ENCODE results near the gene AMMECR1. TPM values are rescaled to one million over a fixed set of nuclear protein-coding genes. Genes with fewer than 3 reads are reported as not detected.
"Not testable (repeated sequence)": the region's sequence is repeated elsewhere in the genome, so short reads cannot be mapped to it uniquely, and the experiment has no call there.

Gene AMMECR1
- total RNA-seq, 1 donor from 2014 or later = 16.0 TPM

- no peak for DNase-seq (ENCODE audit: low read depth)
- H3K4me3 ChIP-seq (ENCODE audit: low read depth, low read length) = no peak overlapping the region
These were observed 76.1 kb downstream of the AMMECR1 start for GRCh38 chrX:110241816-110242215.

DNA sequence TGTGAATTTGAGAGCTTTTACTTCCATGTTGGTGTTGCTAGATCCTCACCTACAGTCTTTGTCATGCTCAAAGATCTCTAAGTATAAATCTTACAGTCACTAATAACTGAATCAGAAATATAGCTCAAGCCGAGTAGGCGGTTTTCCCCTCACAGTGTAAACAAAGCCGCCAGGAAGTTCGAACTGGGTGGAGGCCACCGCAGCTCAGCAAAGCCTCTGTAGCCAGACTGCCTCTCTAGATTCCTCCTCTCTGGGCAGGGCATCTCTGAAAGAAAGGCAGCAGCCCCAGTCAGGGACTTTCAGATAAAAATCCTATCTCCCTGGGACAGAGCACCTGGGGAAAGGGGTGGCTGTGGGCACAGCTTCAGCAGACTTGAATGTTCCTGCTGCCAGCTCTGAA is 79.6 kb downstream of the AMMECR1 start:
- H3K4me3 ChIP-seq (ENCODE audit: low read depth, low read length); H3K27me3 ChIP-seq (ENCODE audit: control insufficient read depth, insufficient read depth, low read length); H3K36me3 ChIP-seq (ENCODE audit: control insufficient read depth, insufficient read depth, low read length); DNase-seq (ENCODE audit: low read depth): not testable (repeated sequence)

More at GRCh38 chrX:110241816-110242215, 76.1 kb downstream of the AMMECR1 start:
- TF ChIP-seq CTCF (IDR thresholded peaks at IDR 0.05; ENCODE audit: insufficient read depth, low read length, poor library complexity, severe bottlenecking) = no peak
- Histone ChIP-seq H3K36me3 (ENCODE audit: control insufficient read depth, insufficient read depth, low read length) (no peaks in the 10 kb centered on the region), H3K27me3 (ENCODE audit: control insufficient read depth, insufficient read depth, low read length) (peaks cover 2% of the 10 kb centered on the region)

GRCh38 chrX:110231485-110231884 is 86.4 kb downstream of the AMMECR1 start:
- not testable (repeated sequence) for H3K36me3 ChIP-seq (ENCODE audit: control insufficient read depth, insufficient read depth, low read length); H3K27me3 ChIP-seq (ENCODE audit: control insufficient read depth, insufficient read depth, low read length); DNase-seq (ENCODE audit: low read depth); H3K4me3 ChIP-seq (ENCODE audit: low read depth, low read length)

DNA sequence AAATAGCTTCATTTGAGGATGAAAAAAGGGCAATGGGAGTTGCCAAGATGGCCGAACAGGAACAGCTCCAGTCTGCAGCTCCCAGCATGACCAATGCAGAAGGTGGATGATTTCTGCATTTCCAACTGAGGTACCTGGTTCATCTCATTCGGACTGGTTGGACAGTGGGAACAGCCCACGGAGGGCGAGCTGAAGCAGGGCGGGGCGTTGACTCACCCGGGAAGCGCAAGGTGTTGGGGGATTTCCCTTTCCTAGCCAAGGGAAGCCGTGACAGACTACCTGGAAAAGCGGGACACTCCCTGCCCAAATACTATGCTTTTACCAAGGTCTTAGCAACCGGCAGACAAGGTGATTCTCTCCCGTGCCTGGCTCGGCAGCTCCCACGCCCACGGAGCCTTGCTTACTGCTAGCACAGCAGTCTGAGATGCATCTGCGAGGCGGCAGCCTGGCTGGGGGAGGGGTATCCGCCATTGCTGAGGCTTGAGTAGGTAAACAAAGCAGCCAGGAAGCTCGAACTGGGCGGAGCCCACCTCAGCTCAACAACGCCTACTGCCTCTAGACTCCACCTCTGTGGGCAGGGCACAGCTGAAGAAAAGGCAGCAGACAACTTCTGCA is 88.3 kb downstream of the AMMECR1 start:
- H3K4me3 ChIP-seq (ENCODE audit: low read depth, low read length) = peak overlapping the region; percentile 34
- DNase-seq (ENCODE audit: low read depth) = not testable (repeated sequence)

GRCh38 chrX:110228453-110228852 is 89.4 kb downstream of the AMMECR1 start:
- no peak for TF ChIP-seq CTCF (IDR thresholded peaks at IDR 0.05; ENCODE audit: insufficient read depth, low read length, poor library complexity, severe bottlenecking)
- Histone ChIP-seq H3K36me3 (ENCODE audit: control insufficient read depth, insufficient read depth, low read length) (no peaks in the 10 kb centered on the region), H3K27me3 (ENCODE audit: control insufficient read depth, insufficient read depth, low read length) (no peaks in the 10 kb centered on the region), H3K4me3 (ENCODE audit: low read depth, low read length) (no peak overlapping the region)
- no peak for DNase-seq (ENCODE audit: low read depth)

More for the DNA sequence above, 88.3 kb downstream of the AMMECR1 start:
- not testable (repeated sequence) for H3K27me3 ChIP-seq (ENCODE audit: control insufficient read depth, insufficient read depth, low read length); H3K36me3 ChIP-seq (ENCODE audit: control insufficient read depth, insufficient read depth, low read length)

GRCh38 chrX:110226931-110227330 is 91.0 kb downstream of the AMMECR1 start:
- no peak for TF ChIP-seq CTCF (IDR thresholded peaks at IDR 0.05; ENCODE audit: insufficient read depth, low read length, poor library complexity, severe bottlenecking)
- no peaks in the 10 kb centered on the region for H3K36me3 ChIP-seq (ENCODE audit: control insufficient read depth, insufficient read depth, low read length)
- DNase-seq (ENCODE audit: low read depth) = no peak

DNA sequence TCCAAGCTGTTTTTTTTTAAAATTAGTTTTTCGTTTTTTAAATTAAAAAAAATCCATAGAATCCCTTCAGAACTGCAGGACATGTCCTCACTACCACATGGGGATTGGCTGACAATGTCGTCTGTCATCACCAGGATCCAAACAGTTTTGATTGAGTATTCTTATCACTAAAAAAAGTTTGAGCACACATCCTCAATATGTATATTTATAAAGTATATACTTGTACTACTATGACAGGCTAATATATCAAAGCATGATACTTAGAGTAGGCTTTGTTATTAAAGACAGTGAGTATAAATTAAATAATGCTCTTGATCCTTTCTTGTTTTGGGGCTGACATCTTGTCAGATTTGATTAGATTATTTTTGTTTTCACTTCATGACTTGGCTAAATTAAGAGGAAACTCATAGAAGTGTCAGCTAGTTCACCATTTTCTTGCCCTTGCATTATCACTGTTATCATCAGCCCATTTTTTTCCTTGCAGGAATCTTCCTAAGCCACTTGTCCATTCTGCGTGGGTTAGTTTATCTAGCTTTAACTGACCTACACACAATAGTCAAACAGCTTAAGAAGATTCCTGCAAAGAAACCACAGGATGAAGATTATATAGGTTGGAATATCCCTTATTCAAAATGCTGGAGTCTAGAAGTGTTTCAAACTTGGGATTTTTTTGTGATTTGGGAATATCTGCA is 92.8 kb downstream of the AMMECR1 start:
- no peak for TF ChIP-seq CTCF (IDR thresholded peaks at IDR 0.05; ENCODE audit: insufficient read depth, low read length, poor library complexity, severe bottlenecking)
- no peak for DNase-seq (ENCODE audit: low read depth)
- H3K4me3 ChIP-seq (ENCODE audit: low read depth, low read length) = no peak overlapping the region
- H3K27me3 ChIP-seq (ENCODE audit: control insufficient read depth, insufficient read depth, low read length) = no peaks in the 10 kb centered on the region
- no peaks in the 10 kb centered on the region for H3K36me3 ChIP-seq (ENCODE audit: control insufficient read depth, insufficient read depth, low read length)

More at GRCh38 chrX:110226931-110227330, 91.0 kb downstream of the AMMECR1 start:
- Histone ChIP-seq H3K4me3 (ENCODE audit: low read depth, low read length) (no peak overlapping the region), H3K27me3 (ENCODE audit: control insufficient read depth, insufficient read depth, low read length) (no peaks in the 10 kb centered on the region)
